ENCODE results near the gene SUGP1.

DNA sequence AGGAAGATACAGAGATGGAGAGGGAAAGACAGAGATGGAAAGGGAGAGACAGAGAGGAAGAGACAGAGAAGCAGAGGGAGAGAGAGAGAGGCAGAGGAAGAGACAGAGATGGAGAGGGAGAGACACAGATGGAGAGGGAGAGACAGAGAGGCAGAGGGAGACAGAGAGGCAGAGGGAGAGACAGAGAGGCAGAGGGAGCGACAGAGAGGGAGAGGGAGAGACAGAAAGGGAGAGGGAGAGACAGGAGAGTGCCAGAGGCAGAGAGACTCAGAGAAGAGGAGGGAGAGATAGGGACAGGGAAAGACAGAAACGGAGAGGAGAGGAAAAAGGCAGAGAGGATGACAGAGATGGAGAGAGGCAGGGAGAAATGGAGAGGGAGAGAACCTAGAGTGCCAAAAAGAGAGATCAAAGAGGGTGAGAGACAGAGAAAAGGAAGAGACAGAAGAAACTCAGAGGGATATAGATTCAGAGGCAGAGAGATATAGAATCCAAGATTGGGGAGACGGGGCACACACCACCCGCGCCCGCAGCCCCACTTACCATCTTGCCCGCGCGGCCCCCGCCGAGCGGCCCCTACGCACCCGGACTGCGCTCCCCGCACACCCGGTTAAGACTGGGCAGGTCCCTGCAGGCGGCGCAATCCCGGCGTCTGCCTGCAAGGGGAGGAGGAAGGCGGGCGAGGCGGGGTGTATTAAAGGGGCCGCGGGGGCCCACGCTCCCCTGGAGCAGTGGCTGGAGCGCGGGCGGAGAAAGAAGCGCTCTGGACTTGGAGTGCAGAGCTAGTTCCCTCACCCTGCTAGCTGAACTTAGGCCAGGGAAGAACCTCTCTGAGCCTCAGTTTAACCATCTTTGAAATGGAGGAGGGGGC, 57.9 kb downstream of the SUGP1 start:
- TF ChIP-seq, protein P1, sequence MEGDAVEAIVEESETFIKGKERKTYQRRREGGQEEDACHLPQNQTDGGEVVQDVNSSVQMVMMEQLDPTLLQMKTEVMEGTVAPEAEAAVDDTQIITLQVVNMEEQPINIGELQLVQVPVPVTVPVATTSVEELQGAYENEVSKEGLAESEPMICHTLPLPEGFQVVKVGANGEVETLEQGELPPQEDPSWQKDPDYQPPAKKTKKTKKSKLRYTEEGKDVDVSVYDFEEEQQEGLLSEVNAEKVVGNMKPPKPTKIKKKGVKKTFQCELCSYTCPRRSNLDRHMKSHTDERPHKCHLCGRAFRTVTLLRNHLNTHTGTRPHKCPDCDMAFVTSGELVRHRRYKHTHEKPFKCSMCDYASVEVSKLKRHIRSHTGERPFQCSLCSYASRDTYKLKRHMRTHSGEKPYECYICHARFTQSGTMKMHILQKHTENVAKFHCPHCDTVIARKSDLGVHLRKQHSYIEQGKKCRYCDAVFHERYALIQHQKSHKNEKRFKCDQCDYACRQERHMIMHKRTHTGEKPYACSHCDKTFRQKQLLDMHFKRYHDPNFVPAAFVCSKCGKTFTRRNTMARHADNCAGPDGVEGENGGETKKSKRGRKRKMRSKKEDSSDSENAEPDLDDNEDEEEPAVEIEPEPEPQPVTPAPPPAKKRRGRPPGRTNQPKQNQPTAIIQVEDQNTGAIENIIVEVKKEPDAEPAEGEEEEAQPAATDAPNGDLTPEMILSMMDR (IDR thresholded peaks at IDR 0.05), result no peak
- no peak for TF ChIP-seq POLR2A (IDR thresholded peaks at IDR 0.05)

All from testis (tissue), 2 donors.